CD4-positive, alpha-beta T cell treated with Interleukin-1 beta for 1 hour (primary cell): ENCODE measurements around the gene CDH4.

Source experiments
- DNase-seq, 2 donors: peaks; one replicate each; pipeline ENCODE4 v3.0.0-alpha.2; 2020 to 2022

Gene CDH4

DNA sequence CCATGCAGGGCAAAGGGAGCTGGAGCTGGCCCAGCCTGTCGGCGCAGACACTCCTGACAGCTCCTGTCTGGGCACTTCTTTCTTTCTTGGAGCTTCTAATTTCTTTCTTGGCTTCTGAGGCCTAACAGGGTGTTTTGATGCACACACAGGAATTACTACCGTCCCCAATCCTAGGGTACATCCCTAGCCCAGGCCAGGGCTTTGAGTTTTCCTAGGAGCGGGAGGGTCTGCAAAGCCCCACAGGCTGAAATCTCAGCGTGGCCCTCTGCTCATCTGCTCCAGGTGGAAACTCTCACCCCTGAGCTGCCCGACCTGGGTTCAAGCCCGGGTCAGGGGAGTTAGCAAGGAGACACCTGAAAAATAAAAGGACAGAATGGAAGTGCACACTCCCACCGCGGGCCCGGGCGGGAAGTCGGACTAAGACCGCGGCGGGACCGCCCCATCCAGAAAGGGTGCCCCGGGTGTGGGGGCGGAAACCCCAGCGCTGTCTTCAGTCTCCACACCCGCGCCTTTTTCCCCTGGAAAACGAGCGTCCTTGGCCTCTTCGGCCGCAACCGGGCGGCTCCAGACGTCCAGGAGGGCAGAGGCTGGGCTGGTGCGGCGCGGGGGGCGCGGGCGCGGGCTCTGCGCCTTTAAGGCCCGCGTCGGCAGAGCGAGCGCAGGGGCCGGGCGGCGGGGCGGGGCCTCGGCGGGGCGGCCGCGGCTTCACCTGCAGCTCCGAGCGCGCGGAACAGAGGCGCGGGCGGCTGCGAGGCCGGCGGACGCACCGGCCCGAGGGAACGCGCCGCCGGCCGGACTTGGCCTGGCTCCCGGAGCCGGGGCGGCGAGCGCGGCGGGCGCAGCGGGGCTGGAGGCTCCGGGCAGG lies at the start of gene CDH4:
CDH4 (plus strand) TSS at position 733 of the 865 bp plus-strand sequence.
- no peak for DNase-seq

- DNase-seq = no peak
Measured at GRCh38 chr20:61203320-61203719, 48.7 kb upstream of the CDH4 start.

DNA sequence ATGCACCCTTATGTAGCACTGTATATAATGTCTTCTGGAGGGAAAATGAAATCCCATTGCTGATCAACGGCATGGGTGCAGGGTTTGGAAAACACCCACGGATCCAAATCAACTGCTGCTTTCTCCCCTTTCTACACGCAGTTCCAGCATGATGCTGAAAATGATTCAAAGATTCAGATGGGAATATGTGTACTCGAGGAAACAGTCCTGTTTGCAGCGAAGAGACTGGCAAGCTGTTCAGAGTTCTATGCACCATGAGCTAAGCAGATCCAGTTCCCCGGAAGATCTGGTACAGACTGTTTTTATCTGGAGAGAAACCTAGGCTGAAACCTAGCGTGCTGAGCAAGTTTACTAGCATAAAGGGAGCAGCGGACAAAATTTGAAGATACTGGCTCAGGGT lies 47.9 kb upstream of the CDH4 start:
- no peak for DNase-seq

GRCh38 chr20:61205769-61206168 lies 46.3 kb upstream of the CDH4 start:
- no peak for DNase-seq

DNA sequence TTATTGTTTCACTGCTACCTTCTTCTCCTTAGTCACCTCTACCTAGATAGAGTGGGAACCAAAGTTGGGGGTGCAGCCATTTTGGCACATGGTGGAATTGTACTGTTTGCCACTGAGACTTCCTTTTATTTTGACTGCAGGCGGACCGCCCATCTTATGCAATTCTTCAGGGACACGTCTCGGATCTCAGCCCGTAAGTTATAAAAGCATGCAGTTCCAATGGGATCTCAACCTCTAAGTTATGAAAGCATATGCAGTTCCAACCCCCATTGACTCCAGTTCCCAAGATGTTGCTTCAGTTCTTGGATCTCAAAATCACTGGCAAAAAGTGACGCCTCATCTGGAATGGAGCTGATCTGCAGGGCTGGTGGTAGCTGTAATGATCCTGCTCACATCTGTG lies 41.2 kb upstream of the CDH4 start:
- DNase-seq = no peak

- no peak for DNase-seq
Measured at GRCh38 chr20:61217848-61218247, 34.2 kb upstream of the CDH4 start.

GRCh38 chr20:61219021-61219431 lies 33.0 kb upstream of the CDH4 start:
- no peak for DNase-seq

DNA sequence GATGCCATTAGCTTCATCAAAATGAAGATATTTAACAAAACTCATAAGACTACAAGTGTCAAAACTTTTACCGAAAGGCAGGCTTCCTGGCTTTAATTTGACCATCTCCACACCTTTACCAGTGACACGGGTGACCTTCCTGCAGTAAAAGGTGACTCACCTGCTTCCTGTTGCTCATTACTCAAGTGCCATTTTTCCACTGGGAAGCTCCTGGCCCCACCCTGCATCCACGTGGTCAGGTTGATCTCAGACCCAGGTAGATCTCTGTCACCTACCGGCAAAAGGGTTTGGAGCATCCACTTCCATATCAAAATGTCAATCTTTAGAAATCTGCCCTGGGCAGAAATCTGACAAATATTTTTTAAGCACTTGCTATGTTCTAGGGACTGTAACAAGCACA lies 31.9 kb upstream of the CDH4 start:
- DNase-seq = no peak

DNA sequence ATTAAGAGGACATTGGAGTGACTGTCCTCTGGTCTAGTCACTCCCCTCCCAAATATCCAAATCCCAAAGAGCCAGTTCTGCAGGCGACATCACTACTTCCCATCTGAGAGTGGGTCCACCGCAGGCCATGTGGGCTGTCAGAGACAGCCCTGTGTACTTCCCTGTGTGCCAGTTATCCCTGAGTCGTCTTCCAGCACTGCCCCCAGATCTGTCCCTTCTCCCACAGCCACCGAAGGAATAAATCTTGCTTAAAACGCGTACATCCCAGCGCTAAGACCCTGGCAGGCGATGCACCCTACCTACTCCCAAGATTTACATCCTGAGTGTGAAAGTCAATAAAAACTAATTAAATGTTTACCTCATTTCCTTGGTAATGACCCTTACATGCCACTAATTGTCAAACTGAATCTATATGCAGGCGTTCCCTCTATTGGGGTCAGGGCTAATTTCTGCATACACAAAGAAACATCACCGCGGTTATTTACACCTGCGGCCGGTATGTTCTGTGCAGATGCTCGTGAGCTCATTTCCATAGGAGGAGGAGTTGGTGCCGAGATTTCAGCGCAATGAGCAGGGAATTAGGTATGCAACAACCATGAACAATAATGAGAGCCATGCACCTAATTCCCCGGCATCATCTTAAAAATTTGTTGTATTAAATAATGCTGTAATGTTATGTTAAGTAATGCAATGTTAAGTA lies 31.3 kb upstream of the CDH4 start:
- DNase-seq = no peak

DNA sequence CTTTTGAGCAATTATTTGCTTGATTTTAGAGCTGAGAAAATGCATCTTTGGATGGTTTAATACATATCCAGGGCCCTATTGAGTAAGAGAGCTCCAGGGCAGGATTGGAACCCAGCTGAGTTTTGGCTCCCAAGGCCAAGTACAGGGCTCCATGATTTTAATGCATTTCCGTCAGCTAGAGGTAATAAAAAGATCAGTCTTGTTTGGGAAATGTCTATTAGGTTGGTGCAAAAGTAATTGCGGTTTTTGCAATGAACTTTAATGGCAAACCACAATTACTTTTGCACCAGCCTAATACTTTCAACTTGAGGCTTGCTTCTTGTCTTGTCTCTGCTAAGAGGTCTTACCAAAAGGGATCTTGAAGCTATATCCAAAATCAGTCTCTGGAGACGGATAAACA lies 29.4 kb upstream of the CDH4 start:
- no peak for DNase-seq

DNA sequence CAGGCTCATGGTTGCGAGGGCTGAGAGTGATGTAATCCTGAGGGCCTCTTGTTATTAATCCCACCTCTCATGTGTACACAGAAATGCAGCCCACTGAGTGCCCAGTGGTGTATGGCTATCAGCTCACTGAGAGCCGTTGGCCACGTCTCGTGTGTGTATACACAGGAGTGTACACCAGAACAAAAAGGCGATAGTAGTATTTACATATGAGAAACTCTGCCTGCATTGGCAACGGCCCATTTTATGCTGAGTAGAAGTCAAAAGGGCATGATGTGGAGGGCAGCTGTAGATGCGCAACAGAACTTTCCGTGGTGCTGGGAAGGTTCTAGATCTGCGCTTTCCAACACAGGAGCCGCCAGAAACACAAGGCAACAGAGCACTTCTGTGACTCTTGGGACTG lies 28.9 kb upstream of the CDH4 start:
- no peak for DNase-seq

DNA sequence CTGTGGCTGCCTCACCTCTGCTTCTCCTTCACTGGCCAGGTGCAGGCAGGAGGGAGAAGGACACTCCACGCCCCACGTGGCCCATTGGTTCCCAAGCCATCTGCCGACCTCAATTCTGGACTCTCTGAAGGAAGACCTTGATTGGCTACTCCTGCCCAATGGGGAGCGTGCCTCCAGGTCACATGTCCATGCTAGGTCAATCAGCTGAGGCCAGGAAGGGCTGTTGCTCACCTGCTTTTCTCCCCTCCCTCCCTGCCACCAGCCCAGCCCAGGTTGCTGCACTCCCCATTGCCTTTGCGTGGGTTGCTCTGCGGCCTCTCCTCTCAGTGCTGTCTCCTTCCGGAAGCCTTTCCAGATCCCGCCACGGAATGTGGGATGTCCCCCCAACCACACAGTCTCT lies 21.9 kb upstream of the CDH4 start:
- no peak for DNase-seq

- no peak for DNase-seq
Measured at GRCh38 chr20:61233590-61233989, 18.5 kb upstream of the CDH4 start.

- no peak for DNase-seq
Measured at GRCh38 chr20:61234224-61234890, 17.7 kb upstream of the CDH4 start.

- no peak for DNase-seq
Measured at GRCh38 chr20:61236713-61237112, 15.3 kb upstream of the CDH4 start.

GRCh38 chr20:61238813-61239212 lies 13.2 kb upstream of the CDH4 start:
- no peak for DNase-seq

- DNase-seq = no peak
Measured at GRCh38 chr20:61240814-61241213, 11.2 kb upstream of the CDH4 start.

DNA sequence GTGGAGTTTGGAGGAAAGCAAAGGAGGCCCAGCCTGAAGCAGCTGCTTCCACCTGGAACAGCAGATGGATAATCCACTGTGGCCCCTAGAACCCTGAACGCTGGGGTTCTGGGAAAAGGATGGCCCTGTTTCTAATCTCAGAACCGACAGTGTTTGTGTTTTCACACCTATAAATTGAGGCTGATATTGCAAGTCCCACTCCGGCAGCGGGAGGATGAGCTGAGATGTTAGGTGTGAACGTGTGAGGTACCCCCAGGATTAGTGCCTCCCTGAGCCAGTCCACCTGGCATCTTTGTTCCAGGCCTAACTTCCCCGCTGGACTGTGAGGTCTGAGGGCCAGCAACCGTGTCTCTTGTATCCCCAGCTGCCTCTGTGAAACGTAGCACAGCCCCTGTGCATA lies 7.8 kb upstream of the CDH4 start:
- no peak for DNase-seq

DNA sequence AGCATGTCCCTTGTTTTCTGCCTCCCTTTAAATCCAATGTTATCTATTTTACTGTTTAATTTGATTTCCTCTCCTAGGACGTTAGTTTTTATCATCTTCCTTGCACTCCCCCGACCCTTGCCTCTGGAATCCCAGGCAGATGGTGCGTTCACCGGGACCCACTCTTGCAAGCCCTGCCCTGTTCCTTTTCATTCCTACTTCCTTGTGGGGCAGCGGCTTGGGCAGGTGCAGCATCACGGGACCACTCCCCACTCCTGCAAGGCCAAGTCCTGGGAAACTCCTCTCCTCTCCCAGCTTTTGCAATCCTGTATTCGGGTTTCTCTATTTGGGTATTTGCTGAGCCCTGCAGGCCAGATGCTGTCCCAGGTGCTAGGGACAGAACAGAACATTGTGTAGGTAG lies 5.8 kb upstream of the CDH4 start:
- no peak for DNase-seq

- no peak for DNase-seq
Measured at GRCh38 chr20:61249626-61250025, 2.4 kb upstream of the CDH4 start.

DNA sequence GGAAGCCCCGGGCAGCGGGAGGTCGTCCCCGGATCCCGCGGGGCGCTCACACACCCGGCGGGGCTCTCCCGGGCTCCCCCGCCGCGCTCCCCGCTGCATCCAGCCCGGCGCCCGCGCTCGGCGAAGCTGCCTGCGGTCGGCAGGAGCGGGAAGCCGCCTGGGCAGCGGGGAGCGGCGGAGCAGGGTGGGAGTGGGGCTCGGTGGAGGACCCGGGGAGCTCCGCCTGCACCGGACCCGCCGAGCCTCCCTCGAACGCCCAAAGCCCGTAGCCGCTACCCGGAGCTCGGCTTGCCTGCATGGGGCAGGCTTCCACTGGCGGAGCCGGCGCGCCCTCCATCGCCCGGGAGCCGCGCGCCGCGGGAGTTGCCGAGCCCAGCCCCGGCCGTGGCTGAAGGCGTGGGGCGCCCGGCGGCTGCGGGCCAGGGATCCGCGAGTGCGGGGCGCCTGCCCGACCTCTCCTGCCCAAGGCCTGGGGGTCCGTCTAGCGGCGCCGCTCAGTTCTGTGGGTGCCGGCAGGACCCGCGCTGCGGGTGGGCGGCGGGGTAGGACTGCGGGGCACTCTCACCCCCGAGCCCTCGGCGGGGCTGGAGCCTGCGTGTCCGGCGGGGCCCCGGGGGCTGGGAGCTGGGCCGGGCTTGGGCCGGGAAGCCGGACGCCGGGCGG lies 671 bp downstream of the CDH4 start:
- DNase-seq = no peak

- DNase-seq = no peak
Measured at GRCh38 chr20:61253264-61253639, 1.2 kb downstream of the CDH4 start.
